ENCODE results near the gene SURF4.

The SURF4 gene

DNA sequence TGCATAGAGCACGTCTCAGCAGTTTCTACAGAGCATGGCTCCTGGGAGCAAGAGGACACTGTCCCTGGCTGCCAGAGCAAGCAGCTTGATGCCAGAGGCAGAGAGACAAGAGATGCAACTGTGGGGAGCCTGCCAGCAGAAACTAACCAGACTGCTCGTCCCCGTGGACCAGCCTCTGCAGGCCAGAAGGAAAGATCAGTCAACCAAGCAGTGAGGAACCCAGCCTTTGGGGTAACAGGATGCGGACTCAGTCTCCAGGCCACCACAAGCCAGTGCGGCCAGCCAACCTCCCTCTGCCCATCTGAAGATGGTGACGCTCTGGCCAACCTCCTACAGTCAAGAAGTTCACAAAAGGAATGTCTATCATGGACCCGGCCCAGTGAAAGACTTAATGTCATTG lies 3.7 kb downstream of the SURF4 start:
- no peak for DNase-seq

DNA sequence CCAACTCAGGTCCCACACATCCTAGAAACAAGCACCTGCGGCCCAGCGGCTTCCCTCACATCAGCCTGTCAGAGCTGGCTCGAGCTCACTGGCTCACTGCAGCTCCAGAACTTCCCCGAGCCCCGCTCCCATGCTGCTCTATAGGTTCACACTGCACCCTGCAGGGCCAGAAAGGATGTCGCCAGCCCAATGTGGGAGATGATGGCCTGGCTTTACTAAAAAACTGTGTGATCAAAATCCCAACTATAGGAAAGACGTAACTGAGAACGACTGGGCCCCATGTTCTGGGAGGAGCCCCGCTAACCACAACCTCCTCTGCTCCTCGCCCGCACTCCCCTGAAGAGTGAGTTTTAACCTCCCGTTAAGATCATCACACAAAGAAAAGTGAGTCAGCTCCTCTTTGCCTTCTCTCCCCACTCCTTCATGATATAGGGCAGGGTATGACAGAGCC lies 4.6 kb downstream of the SURF4 start:
- no peak for DNase-seq

DNA sequence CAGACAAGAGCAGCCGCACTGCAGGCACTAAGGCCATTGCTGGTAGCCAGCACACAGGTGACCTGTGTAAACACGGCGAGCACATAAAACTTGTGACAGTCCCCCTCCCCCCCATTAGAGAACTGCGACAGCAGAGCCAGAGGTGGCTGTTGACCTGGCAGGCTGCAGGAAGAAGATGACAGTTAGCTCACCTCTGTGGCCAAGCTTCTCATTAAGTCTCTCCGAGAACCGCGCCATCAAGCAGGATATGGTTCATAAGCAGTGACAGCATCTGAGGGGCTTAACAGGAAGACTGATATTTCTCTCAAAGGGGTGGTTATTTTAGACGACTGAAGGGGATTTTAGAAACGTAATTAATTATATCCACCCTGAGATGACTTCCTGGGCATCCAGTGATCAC lies 5.2 kb downstream of the SURF4 start:
- no peak for DNase-seq

DNA sequence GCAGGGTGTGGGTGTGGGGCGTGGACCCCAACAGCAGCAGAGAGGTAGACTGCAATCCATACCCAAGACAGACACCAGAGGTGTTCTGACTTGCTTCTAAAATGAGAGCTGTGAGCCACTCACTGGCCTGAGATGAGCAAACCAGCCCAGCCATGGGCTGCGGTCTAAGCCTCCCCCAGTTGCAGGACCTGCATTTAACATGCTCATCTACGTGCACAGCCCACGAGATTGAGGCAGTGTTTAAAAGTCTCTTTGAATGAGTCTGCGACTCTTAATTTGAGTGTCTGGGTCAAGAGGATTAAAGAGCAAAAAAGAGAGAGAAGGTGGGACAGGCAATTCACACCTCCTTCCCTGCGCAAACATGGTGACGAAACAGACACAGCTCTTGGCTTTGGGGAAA lies 5.9 kb downstream of the SURF4 start:
- DNase-seq: no peak

DNA sequence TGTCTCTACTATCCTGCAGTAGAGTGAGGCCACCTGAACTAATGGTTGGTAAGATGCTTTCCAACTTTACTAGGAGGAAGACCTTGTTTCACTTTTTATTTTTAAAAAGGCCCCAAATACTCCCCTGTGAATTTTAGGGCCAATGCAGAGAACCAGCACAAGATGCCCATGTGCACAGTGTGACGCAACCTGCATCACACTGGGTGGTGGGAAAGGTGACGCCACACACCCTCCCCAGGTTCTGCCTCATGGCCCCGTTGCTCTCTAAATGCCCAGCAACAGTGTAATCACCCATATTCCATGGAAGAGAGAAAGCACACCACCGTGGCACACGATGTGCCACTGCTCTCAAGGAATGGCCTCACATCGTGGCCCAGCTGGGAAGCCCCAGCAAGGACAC lies 6.4 kb downstream of the SURF4 start:
- DNase-seq: no peak

DNA sequence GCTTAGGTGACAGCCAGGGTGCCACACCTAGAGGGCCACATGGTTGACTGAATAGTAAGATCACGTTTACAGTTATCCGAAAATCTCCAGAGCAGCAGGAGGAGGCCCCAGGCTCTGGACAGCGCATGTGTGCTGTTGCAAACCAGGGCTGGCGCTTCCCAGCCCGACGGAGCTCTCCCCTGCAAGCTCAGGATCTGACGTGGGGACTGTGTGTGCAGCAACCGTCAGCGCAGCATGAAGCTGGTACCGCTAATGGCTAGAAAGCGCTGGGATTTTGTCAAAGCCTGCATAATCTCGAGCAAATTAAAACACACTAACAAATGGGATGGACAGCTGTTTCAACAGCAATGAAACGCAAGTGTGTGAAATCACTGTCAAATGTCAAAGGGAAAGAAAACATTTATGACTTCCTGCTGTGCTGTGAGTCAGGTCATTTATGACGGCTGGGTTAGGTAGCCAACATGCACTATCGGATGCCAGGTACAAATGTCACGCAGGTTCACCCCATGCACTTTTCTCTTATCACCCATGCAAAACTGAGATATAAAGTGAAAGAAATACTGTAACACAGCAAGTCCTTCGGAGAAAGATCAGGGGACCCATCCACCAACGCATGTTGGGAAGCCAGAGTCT lies 7.5 kb downstream of the SURF4 start:
- DNase-seq: no peak

DNA sequence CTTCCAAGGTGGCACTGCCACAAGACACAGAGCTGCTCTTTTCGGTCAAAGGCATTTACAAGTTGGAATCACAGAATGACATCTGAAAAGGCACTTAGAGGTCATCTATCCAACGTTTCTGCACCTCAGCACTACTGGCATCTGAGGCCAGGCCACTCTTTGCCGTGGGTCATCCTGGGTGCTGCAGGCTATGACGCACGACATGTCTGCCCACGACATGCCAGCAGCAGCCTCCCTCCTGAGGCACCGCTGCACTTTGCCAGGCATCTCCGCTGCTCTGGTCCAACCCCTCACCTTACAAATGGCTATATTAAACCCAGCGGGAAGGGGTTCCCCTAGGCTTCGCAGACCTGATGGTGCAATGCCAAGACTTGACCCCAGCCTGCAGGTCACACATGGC lies 8.1 kb downstream of the SURF4 start:
- no peak for DNase-seq

DNA sequence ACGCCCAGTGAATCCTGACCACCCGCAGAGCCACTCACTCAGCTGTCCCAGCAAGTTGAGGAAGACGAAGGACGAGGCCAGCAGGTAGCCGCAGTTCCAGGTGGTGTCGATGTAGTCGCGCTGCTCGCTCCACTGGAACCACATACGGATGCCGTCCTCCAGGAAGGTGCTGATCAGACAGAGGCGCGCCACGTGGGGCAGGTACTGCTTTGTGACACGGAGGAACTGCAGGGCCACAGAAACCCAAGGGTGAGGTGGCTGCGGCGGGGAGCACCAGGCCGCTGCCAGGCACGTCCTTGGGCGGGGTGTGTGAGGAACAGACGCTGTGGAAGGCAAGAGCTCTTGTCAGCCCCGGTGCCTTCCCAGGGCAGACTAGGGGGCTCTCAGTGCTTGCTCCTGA lies 8.6 kb downstream of the SURF4 start:
- DNase-seq: no peak

DNA sequence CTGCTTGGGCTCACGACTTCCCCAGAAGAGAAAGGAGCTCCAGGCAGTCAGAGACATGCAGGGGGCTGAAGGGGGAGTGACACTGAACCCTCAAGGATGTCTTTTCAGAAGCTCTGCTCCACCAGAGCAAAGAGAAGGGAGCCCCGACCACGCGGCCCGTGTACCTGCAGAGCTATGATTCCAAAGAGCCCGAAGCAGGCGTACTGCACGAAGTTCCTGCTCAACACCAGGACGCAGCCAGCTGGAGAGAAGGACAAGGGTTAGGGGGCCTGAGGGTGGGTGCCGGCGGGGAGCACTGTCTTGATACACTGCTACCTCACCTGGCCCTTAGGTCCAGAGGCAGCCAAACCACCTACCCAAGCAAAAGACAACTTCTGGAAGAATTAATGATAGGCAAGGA lies 9.4 kb downstream of the SURF4 start:
- no peak for DNase-seq

DNA sequence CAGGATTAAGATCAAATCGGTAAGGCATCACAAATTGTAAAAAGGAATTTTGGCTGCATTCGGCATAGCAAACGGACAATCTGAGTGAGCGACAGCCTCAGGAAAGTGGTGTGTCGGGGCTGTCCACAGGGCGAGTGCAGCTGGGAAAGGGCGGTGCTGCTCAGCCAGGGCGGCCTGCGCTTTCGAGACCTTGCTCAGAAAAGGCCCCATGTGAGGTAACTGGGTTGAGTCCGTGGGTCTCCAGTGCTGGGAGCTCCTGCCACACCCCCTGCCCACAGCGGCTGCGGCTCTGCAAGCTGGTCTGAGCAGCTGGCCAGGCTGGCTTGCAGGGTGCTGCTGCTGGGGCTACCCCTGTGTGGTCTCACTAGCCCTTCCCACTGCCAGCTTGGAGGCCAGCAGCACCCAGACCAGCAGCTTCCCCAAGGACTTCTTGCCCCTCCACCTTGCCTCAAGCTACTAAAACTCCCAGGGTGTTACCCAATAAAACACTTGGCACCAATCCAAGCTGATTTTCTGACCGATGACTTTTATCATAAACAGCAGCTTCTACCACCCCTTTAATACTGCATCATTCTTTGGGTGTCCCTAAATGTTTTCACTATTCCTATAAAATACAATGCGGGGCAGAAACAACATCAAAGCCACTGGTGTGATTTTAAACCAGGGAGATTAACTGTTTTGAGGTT lies 13.4 kb downstream of the SURF4 start:
- DNase-seq: no peak

DNA sequence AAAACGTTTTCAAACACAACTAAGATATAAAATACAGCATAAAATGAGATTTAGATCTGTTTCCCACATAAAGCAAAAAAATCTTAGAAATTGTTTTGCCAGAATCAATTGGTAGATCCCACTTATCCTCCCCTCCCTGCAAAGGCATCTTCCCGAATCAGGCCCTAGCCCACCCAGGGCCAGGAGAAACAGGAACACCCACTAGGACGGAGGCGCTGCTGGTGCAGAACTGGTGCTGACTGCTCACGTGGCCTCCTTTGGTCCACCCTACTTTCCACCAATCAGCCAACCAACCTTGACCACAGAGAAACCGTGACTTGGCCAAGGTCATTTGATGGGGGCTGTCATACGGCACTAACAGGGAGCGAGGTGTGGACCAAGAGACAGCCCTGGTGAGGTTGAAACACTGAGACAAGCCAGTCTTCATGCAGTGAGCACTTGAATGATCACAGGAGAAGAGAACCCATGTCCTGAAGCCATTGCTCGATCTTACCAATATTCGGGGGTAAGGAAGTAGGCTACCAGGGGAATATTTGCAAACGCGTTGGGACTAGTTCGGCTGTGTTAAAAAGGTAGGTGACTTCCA lies 14.3 kb downstream of the SURF4 start:
- DNase-seq: no peak

DNA sequence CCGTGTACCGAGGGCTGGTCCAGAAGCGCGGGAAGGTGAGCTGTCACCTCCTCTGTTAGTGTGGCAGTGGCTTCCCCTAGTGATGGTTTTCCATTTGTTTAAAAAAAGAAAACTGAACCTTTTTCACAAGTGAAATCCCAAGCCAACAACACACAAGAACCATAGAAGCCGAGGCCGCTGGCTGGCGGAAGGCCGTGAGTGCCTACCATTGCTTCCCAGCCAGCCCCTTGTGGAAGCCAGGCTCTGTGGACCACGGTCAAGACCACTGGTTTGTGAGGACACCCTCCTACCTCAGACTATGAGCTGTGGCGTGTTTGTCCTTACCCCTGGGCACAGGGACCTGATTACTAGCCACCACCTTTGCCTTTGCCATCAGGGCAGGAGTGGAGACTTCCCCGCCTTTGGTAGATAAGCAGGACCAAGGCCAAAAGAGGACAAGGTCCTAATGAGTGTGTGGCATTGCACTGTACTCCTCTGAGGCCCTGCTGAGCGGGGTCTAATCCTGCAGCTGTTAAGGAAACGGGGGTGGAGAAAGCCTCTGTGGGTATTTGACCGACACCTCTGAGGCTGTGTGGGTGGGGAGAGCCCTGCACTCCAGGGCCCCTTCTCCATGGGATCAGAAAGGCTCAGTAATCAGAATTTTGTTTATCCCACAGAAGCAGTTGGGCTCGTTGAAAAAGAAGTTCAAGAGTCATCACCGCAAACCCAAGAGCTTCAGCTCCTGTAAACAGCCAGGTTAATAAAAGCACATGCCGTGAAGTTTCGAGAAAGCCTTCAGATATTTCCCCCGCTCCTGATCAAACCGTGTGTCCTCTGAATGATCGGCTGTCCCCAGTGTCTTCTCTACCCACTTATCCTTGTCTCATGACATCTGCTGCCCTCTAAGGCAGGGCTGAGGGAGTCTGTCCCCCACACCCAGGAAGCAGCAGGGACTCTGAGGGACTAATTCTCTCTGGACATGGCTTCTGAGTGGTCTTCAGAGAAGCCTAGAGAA lies 15.2 kb downstream of the SURF4 start:
- no peak for DNase-seq

DNA sequence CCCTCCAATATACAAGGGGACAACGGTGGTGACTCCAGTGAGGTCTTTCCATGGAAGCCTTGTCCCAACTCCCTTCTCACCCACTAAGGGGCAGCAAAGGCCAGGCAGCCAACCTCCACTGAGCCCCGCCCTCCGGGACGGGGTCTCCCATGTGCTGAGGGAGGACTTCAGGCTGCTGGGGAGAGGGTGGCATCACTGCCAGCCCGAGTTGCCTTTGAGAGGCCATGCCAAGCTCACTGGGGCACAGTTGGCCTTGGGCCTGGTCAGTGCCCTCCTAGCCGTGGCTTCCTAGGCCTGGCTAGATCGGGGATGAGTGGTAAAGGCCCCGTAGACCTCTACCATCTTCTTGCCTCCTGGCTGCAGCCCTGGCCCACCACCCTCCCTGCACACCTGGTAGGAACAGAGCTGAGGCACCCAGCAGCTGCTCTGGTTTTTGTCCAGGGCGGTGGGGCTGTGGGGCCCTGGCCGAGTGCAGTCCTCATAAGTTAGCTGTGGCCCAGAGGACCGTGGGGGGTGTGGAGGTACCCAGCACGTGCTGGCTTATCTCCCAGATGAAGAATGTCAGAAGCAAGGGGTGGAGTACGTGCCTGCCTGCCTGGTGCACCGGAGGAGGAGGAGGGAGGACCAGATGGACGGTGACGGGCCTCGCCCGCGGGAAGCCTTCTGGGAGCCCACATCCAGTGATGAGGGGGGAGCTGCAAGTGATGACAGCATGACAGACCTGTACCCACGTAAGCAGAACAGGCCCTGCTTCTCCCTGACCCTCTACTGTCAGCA lies 16.3 kb downstream of the SURF4 start:
- no peak for DNase-seq

DNA sequence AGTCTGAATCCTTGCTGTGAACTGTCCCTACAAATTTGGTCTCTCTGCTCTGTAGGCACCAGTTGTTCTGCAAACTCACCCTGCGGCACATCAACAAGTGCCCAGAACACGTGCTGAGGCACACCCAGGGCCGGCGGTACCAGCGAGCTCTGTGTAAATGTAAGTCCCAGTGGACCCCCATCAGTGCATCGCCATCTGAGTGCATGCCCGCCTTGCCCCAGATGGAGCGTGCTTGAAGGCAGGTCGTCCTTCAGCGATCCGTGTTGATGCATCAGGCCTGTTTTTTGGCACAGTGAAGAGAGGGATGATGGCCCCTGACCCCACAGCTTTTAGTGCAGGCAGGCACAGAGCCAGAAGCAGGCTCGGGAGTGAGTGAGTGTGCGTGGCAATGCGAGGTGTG lies 18.2 kb downstream of the SURF4 start:
- no peak for DNase-seq

DNA sequence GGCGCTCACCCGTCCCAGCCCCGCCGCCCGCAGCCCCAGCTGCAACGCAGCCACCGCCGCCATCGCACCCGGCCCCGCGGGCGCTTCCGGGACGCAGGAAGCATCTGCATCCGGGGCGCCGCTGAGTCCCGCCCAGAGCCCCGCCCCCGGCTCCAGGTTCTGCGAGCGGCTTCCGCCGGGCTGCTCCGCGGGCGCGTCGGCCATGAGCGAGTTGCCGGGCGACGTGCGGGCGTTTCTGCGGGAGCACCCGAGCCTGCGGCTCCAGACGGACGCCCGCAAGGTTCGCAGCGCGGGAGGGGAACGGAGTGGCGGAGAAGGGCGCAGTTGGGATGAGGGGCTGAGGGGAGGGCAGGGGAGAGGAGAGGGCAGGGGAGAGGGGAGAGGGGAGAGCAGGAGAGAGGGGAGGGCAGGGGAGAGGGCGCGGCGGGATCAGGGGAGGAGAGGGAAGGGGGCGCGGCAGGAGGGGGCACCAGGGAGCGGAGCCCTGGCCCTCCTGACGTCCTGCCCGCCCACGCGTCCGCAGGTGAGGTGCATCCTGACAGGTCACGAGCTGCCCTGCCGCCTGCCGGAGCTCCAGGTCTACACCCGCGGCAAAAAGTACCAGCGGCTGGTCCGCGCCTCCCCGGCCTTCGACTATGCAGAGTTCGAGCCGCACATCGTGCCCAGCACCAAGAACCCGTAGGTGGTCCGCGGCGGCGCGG lies 19.3 kb downstream of the SURF4 start, which contains the start of the genes SURF1 and SURF2:
Gene SURF1, minus strand, starts transcription at position 97 of the 701 bp plus-strand sequence. Its CDS starts 34 bp downstream, at position 63.
Gene SURF2, plus strand, starts transcription at position 160 of the 701 bp plus-strand sequence. Its CDS starts 43 bp downstream, at position 203.
- DNase-seq: peak; percentile 89

DNA sequence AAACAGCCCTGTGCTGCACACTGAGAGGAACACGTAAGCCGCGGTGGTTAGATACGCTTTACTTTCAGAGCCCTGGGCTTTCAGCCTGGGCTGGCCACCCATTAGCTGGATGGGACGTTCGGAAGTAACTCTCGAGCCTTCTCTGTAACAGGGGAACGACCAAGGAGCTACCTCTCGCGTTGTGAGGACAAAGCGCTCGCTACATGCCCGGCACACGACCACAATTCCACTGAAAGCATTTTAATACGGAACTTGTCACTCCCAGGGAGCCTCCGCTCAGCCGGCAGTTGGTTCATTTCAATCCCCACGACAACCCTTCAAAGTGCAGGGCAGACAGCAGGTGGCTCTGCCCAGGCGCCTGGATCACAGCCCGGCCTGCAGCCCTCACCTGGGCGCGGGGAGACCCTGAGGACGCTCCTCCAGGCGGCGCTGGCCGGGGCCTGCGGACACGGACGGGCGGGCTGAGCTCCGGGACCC lies 19.9 kb downstream of the SURF4 start:
- DNase-seq: no peak

DNA sequence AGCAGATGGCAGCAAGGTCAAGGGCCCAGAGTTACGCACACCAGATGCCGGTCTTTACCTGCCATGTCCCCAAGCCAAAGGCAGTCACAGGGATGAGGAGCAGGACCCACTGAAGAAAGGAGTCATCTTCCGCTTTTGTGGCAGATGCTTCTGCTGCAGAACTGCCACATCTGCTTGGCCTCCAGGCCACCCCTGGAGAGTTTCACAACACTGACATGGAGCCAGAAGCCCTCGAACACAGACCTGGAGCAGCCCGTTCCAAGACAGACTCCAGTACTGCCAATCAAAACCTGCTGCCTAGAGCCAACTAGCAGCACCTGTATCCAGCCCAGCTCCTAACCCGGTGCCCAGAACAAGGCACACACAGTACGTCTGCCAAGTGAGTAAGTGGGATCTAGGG lies 21.1 kb downstream of the SURF4 start:
- DNase-seq: no peak

DNA sequence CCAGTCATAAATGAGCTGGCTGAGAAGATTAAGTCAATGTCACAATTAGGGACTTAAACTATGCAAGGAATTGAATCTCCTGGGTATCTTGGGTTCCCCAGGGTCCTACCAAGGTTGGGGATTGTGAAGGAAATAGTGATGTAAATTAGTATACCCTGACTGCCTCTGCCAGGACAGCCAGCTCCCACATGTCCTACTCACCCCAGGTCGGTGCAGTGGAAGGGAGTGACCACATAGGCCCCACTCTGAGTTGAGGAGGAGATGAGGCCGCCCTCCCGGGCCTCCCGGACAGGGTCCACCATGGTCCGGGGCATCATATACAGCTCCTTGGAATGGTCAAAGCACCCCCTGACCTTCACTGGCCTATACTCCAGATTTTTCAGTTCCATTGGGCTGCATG lies 22.3 kb downstream of the SURF4 start:
- no peak for DNase-seq

DNA sequence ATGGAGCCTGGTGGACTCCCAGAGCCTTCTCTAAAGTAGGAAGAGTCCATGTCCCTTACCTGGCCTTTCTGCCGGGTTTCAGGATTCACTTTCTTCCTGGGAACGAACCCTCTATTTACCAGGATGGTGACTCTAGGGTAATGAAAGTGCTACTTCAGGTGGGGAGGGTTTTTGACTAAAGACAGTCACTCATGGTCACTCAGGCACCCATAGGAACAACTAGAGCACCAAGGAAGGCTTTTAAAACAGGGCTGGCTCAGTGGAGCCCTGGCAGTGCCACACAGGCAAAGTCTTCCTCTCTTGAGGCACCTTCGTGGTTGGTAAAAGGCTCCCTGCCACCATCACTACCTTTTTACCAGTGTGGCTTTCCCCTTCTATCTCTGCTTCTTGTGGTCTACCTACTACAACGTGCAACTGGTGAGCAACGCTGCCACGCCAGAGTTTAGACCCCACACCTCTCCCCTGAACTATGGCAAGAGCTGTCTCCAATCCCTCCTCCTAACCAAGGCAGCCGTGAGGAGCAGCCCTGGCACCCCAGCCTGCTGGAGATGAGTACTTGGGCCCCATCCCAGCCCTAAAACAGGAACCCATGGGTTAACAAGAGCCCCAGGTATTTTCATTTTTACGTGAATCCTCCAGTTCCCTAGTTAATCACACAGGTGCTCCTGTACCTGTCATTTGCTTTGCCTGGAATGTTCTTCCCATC lies 23.1 kb downstream of the SURF4 start:
- DNase-seq: no peak

DNA sequence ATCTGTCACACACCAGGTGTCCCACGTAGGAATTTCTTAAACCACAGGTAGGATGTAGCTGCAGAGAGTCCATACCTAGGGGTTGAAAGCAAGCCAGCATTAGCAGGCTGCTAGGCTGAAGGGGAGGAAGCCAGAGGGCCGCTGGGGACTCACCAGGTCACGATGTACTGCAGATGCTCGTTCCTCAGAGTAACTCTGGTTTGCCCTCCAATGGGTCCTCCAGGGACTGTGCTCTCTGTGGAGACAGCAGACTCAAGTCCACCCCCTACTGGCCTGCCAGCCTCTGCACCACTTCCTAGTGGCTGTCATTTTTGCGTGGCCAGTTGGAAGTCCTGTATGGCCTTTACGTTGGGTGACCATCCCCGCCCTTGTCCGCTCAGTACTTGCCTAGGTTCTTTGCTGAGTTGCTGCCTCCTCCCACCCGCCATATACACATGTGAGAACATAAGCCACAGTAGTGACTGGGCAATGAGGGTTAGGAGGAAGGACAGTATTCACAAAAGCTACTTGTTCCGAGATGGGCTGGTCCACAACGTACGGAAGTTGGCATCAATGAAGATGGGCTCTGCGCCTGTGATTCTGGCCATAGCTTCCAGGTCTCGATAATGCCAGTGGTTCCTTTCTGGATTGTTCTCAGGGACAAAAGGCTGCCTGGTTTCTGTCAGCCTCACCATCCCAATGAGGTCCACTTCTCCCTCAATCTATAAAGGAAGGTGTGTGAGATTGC lies 23.8 kb downstream of the SURF4 start:
- DNase-seq: peak; percentile 85

Data from 8988T (cell line).